Upper lobe of right lung (tissue), 1 donor: ENCODE results near the gene HOATZ. TPM values are rescaled to one million over a fixed set of nuclear protein-coding genes. Genes with fewer than 3 reads are reported as not detected.

ENCODE experiments used
- ATAC-seq: fragments of 200-7000 bp; cut with Tn5 transposase; one replicate; pipeline ENCODE4 v1.9.1; 2020; ENCODE audit warnings: mild to moderate bottlenecking, moderate library complexity
- DNase-seq: peaks from one replicate; pipeline ENCODE4 v3.0.0-alpha.2; 2020
- H3K27ac ChIP-seq: fragments of 200-600 bp; one replicate; pipeline ENCODE4 v1.8.0; 2022
- H3K27me3 ChIP-seq: fragments of 200-600 bp; one replicate; pipeline ENCODE4 v1.8.0; 2022; ENCODE audit warnings: mild to moderate bottlenecking
- H3K36me3 ChIP-seq: fragments of 200-600 bp; one replicate; pipeline ENCODE4 v1.8.0; 2022
- H3K4me1 ChIP-seq: fragments of 200-600 bp; one replicate; pipeline ENCODE4 v1.8.0; 2022
- H3K4me3 ChIP-seq: fragments of 200-600 bp; one replicate; pipeline ENCODE4 v1.8.0; 2022; ENCODE audit warnings: mild to moderate bottlenecking
- H3K9me3 ChIP-seq: fragments of 200-600 bp; one replicate; pipeline ENCODE4 v1.8.0; 2022
- intact Hi-C: fragments of 100-400 bp; cut with DNase I; formaldehyde crosslinking; loops from one replicate; pipeline ENCODE4 v1.11.0; 2022
- total RNA-seq: library from RNA; stranded (reverse); fragmentation: NEBNext Ultra II Directional; extraction: Animal tissue kit (Norgen Biotek cat#: 25700); gene quantifications from one replicate; pipeline ENCODE4 v1.2.1, GENCODE V29; 2021
- TF ChIP-seq, protein P1 (sequence below): fragments of 200-600 bp; IDR thresholded peaks from one replicate; pipeline ENCODE4 v1.8.0; 2022; ENCODE audit warnings: antibody characterized with exemption
- donor health status: DM: no; HTN: yes; CAD: no; lungs with severe emphysema.

HOATZ gene
- total RNA-seq, 1 donor from 2014 or later: not detected

DNA sequence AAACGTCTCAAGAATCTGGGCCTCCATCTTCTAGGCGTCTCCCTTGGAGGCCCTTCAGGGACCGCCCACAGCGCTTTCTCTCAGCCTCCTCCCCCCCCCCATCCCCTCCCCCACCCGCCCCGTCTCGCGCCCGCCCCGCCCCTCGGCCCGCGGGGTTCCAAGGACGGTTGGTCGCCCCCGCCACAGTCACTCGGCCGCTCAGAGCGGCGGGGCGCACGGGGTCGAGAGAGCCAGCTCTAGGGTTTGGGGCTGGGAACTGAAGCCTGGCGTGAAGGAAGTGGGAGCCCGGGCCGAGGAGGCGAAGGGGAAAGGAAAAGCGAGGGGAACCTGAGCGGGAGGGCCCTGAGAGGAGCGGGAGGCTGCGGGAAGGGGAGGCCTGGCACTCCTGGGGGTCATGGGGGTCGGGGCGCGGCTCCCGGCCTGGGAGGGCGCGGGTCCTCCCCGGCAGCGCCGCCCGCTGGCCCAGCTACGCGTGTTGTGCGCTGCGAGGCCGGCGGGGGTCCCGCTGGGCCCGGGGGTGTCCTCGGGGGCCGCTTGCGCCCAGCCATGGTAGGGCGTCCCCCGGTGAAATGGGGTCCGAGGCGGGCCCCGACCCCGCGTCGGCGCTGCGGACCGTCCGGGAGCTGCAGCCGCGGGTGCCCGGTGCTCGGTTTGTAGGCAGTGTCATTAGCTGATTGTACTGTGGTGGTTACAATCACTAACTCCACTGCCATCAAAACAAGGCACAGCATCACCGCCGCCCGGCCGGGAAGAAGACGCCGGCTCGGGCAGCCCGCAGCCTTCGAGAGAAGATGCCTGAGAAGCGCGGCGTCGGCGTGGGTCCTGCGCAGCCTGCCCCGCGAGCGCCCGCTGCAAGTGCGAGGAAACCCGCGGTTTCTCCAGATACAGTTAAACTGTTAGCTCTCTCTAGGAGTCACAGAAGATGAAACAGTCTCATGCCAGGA is 2.0 kb upstream of the HOATZ start, which contains the start of gene BTG4:
Gene BTG4, minus strand, starts transcription at position 91 of the 944 bp plus-strand sequence. CDS start 13,610 bp downstream, outside the sequence.
- ATAC-seq (peak; percentile 51), DNase-seq (no peak)
- Histone ChIP-seq H3K27me3 (peaks cover 43% of the 10 kb centered on the region), H3K27ac (no peak within 1 kb of the TSS), H3K4me3 (peak within 1 kb of the TSS; percentile 41), H3K4me1 (peaks cover 6% of the 10 kb centered on the region), H3K9me3 (no peaks in the 10 kb centered on the region), H3K36me3 (no peaks in the 10 kb centered on the region)
- intact Hi-C loops: no loop called here
- TF ChIP-seq, protein P1, sequence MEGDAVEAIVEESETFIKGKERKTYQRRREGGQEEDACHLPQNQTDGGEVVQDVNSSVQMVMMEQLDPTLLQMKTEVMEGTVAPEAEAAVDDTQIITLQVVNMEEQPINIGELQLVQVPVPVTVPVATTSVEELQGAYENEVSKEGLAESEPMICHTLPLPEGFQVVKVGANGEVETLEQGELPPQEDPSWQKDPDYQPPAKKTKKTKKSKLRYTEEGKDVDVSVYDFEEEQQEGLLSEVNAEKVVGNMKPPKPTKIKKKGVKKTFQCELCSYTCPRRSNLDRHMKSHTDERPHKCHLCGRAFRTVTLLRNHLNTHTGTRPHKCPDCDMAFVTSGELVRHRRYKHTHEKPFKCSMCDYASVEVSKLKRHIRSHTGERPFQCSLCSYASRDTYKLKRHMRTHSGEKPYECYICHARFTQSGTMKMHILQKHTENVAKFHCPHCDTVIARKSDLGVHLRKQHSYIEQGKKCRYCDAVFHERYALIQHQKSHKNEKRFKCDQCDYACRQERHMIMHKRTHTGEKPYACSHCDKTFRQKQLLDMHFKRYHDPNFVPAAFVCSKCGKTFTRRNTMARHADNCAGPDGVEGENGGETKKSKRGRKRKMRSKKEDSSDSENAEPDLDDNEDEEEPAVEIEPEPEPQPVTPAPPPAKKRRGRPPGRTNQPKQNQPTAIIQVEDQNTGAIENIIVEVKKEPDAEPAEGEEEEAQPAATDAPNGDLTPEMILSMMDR: no peak

DNA sequence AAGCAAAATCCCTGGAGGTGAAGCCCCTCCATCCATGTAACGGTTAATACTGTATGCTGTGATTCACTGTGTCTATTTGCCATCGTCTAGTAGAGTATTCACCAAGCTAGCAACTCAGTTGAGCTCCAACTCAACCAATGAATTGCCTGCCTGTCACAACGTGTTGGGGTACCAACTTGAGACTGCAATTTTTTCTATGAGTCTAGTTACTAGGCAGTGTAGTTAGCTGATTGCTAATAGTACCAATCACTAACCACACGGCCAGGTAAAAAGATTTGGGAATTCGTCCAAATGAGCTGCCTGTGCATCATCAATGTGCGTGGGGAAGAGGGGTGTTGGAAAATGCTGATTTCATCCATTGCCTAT is 1.4 kb upstream of the HOATZ start:
- H3K4me3 ChIP-seq: no peak overlapping the region
- H3K36me3 ChIP-seq: no peaks in the 10 kb centered on the region
- TF ChIP-seq, protein P1: no peak
- no peaks in the 10 kb centered on the region for H3K9me3 ChIP-seq
- intact Hi-C loops: no loop called here
- ATAC-seq (no peak), DNase-seq (no peak)
- H3K4me1 ChIP-seq: peaks cover 6% of the 10 kb centered on the region
- H3K27me3 ChIP-seq: peaks cover 43% of the 10 kb centered on the region
- no peak overlapping the region for H3K27ac ChIP-seq

DNA sequence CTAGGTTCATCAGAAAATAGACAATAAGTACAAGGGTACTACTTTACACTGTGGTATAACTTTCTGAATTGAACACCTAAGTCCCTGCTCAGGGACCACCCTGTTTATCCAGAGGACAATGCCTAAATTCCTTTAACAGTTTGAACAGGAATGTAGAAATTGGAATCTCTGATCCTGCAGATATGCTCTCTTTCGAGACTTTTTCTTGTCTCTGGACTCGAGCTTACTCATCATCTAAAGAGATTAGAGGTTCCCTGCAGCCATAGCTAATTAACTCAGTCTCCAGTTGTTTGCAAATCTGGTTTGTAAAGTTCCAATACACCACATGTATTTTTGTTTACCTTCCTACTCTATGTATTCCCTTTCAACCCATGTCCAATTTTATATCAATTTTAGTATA is 1.0 kb downstream of the HOATZ start:
- DNase-seq (no peak), ATAC-seq (no peak)
- H3K4me3 ChIP-seq: no peak overlapping the region
- H3K9me3 ChIP-seq: no peaks in the 10 kb centered on the region
- H3K36me3 ChIP-seq: no peaks in the 10 kb centered on the region
- intact Hi-C loops: no loop called here
- TF ChIP-seq, protein P1: no peak
- H3K4me1 ChIP-seq: peaks cover 6% of the 10 kb centered on the region
- H3K27me3 ChIP-seq: peaks cover 33% of the 10 kb centered on the region
- H3K27ac ChIP-seq: no peak overlapping the region

DNA sequence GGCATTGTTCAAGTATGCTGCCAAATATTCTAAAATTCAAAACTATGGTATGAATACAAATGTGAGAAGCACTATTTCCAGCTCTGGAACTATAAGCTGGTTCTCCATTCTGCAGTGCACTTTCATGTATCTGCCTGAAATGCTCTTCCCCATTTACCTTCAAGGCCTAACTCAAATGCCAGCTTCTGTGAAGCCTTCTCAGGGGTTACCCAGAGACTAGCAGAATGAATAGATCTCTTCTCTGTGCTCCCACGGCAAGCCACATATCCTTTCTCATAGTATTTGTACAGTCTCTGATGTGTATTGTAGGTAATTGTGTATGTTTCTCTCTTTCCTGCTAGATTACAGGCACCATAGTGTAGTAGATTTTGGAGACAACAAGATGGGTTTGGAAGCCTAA is 4.1 kb downstream of the HOATZ start:
- H3K27ac ChIP-seq: no peak overlapping the region
- H3K9me3 ChIP-seq: no peaks in the 10 kb centered on the region
- H3K4me1 ChIP-seq: no peaks in the 10 kb centered on the region
- peaks cover 12% of the 10 kb centered on the region for H3K27me3 ChIP-seq
- no peak overlapping the region for H3K4me3 ChIP-seq
- TF ChIP-seq, protein P1: no peak
- H3K36me3 ChIP-seq: no peaks in the 10 kb centered on the region
- ATAC-seq (no peak), DNase-seq (no peak)
- intact Hi-C loops: no loop called here

DNA sequence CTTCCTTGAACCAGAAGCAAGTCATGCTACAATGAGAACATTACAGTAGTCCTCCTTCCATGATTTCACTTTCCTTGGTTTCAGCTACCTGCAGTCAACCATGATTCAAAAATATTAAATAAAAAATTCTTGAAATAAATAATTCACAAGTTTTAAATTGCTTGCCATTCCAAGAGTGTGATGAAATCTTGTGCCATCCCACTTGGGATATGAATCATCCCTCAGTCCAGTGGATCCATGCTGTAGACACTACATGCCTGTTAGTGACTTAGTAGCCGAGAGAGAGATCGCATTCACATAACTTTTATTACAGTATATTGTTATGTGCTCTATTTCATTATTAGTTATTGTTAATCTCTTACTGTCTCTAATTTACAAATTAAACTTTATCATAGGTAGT is 6.0 kb downstream of the HOATZ start:
- no peaks in the 10 kb centered on the region for H3K4me1 ChIP-seq
- no peak overlapping the region for H3K4me3 ChIP-seq
- ATAC-seq (no peak), DNase-seq (no peak)
- no peaks in the 10 kb centered on the region for H3K36me3 ChIP-seq
- intact Hi-C loops: no loop called here
- TF ChIP-seq, protein P1: no peak
- no peak overlapping the region for H3K27ac ChIP-seq
- no peaks in the 10 kb centered on the region for H3K27me3 ChIP-seq
- no peaks in the 10 kb centered on the region for H3K9me3 ChIP-seq
